Hippocampal formation (tissue), 2 donors: ENCODE data around the gene PTP4A2.

Experiments used
- DNase-seq, 2 donors: peaks; one replicate each; lab custom pipeline; 2025; lab: John Stamatoyannopoulos, UW

Gene PTP4A2

GRCh38 chr1:31938184-31938975, at the start of gene PTP4A2:
TSS of gene PTP4A2 (minus strand) at chr1:31938368. CDS start at chr1:31919065, 19,303 bp downstream.
- DNase-seq, result peak; percentile 94

DNA sequence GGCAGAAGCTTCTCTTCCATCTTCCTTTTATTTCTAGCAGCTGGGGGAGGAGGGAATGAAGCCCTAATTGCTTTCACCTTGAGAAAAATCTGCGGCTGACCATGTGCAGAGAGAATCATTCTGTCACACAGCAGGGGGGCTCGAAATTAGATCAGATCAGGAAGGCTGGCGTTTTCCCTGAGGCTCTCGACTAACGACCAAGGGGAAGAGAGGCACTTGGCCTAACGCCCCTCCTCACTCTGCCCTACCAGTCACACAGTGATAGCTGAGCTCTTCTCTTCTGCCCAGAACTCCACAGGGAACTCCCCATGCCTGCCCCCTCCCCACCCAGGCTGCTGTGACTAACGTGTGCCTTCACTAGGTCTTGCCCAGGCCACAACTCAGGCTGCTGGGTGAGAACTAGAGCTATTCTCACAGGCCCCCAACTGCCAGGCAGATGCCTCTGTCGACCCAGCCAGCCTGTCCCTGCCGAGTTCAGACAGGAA, 49.0 kb upstream of the PTP4A2 start:
- DNase-seq, result no peak

DNA sequence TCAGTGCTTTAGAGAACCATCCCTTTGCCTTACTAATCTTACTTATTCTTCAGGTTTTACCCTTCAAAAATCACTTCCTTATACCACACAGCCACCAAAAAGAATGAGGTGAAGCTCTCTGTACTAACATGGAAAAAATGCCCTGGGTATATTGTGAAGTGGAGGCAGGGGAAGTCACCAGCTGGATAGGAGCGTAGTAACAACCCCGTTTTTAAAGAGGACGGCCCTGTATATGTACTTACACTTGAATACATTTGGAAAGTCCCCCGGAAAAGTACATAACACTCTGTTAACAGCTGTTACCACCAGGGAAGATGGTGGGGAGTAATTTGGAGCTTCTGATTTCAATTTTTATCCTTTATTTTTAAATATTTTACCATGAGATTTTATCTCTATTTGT, 47.3 kb upstream of the PTP4A2 start:
- no peak for DNase-seq

DNA sequence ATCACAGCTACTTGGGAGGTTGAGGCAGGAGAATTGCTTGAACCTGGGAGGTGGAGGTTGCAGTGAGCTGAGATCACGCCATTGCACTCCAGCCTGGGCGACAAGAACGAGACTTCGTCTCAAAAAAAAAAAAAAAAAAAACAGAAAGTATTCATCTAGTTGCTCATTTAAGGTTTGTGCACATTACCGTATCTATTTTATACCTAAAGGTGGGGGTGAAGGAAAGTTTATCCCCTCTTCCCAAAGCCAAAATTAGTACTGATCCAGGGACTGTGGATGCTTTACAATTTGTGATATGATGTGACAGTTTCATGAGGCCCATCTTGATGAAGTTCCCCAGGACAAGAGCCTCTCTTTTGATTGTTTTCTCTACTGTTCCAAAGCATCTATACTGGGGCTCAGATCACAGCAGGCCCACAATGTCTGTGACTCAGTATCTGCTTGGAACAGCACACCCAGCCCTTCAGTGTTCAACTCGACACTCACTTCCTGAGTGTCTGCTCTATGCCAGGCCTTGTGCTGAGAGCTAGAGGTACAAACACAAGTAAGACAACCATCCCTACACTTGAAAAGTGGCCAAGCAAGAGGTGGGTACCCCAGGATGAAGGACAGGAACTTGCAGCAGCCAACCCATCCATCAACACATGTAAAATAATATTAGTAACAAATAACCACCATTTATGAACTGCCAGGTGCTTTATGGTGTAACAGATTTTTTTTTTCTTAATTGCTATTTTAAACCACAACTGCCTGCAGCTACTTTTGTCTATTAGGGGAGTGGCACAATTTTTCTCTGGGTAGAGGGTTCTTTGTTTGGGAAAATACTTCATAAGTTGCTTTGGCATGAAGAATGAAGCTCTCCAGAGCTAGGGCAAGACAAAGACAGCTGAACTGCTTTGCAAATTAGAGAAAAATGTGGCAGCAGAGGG, 46.5 kb upstream of the PTP4A2 start:
- no peak for DNase-seq

DNA sequence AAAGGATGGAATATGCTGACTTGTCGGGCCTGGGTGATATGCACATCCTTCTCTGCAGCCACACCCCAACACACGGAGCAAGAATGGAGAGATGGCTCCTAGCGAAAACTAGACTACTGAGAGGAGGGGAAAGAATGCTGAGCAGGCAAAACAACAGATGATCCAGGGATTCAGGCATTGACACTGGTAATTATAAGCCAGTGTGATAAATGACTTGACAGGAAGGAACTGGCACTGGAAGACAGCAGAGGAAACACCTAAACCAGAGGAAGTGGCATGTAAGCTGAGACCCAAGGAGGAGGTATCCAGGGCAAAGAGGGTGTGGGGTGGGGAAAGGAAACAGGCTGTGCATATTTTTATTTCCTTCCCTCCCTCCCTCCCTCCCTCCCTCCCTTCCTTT, 43.8 kb upstream of the PTP4A2 start:
- DNase-seq, result no peak

GRCh38 chr1:31981456-31981839, 43.3 kb upstream of the PTP4A2 start:
- DNase-seq, result no peak

DNA sequence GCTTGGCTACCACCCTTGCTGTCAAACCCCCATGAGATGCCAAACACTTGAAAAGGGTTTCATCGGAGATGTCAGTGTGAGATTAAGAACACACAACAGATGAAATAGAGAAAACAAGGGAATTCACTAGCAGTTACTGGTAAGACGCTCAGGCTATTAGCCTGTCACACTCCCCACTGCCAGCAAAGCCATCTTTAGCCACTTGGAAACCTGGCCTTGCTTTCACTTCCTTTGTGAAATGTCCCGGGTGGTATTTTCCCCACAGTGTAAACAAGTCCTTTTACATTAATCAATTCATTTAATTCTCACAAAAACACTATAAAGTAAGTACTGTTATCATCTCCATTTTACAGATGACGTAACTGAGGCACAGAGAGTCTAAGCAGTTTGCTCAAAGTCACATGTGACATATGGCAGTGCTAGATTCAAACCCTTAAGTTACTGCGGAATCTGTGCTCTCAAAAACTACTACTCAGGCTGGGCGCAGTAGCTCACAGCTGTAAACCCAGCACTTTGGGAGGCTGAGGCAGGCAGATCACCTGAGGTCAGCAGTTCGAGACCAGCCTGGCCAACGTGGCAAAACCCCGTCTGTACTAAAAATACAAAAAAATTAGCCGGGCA, 42.8 kb upstream of the PTP4A2 start:
- no peak for DNase-seq

- no peak for DNase-seq
Measured at GRCh38 chr1:31978843-31979400, 40.8 kb upstream of the PTP4A2 start.

- DNase-seq, result no peak
Measured at GRCh38 chr1:31977385-31978131, 39.4 kb upstream of the PTP4A2 start.

- no peak for DNase-seq
Measured at GRCh38 chr1:31976401-31976800, 38.2 kb upstream of the PTP4A2 start.

- no peak for DNase-seq
Measured at GRCh38 chr1:31970873-31971272, 32.7 kb upstream of the PTP4A2 start.

DNA sequence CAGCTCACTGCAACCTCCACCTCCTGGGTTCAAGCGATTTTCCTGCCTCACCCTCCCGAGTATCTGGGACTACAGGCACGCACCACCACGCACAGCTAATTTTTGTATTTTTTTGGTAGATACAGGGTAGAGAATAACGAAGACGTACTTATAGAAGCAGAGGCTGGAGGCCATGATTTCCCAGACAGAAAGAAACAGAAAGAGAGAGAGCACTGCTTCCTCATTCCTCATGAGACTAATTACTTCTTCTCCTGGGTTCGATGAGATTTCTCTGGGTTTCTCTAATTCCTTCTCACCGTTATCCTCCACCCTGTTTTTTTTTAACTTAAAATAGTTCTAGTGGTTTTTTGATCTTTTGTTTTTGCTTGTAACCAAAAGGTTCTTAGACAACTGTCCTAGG, 23.4 kb upstream of the PTP4A2 start:
- no peak for DNase-seq

DNA sequence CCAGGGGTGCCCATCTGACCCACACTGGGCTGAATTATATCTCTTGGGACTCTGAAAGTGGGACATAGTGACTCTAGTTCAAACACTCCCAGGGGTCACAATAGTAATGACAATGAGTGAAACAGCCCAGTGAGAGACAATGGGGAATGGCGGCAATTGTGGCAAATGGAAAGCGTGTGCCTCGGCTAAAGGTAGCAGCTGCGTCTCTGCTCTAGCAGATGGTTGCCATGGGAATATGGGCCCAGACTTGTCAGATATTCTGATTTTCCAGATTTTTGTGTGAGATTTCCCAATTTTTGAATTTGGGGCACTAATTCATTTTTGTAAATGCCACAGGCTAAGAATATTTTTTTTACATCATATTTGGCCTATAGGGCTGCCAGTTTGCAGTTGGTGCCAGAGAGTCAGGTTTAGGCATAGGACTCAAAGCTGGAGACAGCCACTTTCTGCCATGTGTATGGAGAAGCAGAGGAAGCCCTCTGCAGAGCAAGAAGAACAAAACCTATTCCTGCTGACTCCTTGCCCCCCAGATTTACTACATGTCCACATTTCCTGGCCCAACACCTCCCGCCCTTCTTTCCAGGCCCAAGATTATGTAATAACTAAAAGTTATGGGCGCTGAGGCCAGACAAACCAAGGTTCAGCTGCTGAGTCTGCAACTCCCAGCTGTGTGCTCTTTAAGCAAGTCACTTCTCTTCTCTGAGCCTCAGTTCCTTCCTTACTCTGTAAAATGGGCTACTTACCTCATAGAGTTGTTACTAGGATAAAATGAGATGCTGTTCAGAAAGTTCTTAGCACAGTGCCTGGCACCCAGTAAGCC, 21.6 kb upstream of the PTP4A2 start:
- no peak for DNase-seq

GRCh38 chr1:31957701-31958674, 19.8 kb upstream of the PTP4A2 start:
- no peak for DNase-seq

DNA sequence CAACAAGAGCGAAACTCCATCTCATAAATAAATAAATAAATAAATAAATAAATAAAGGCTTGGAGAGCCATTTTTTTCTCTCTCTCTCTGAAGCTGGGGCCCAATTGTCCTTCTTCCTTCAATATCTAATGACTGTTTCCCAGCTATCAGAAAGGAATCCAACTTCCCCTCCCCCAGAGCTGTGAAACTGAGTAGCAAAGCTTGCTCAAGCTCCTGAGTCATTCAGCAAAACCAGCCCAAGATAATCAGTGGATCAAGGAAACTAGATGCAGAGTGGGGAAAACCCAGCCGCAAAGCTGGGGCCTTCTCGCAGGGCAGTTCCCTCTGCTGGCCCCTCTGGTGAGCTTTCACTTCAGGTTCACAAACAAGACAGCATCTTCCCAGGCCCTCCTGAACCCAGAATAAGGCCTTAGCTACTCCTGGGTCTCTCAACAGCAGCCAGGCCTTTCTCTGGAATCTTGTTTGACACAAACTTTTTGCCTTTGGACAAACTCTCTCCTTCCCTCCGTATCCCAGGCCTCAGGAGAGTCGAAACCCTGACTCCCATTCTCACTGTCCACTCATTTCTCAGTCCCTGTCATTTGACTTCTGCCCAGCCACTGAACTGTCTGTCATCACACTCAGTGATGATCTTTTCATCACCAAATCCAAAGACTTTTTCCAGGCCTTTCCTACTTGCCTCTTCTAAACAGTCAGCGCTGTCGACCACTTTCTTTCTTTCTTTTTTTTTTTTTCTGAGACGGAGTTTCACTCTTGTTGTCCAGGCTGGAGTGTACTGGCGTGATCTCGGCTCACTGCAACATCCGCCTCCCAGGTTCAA, 18.0 kb upstream of the PTP4A2 start:
- DNase-seq, result peak in 1 of 2 donors; percentile 25

GRCh38 chr1:31954607-31955283, 16.6 kb upstream of the PTP4A2 start:
- DNase-seq, result peak in 1 of 2 donors; percentile 44

DNA sequence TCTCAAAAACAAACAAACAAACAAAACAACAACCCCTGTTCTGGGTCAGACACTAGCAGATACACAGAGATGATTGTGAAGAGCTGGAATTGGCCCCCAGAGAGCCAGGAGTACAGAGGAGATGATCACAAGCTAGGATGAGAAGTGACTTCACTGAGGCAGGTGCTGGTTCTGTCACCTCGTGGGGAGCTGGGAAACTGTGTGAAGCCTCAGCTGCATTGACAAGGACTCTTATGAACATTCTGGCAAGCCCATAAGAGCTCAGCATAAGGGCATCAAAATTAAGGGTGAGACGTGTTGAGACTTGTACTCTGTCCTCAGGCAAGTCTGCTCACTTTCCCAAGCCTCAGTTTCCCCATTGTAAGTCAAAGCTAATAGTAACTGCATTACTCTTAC, 14.7 kb upstream of the PTP4A2 start:
- DNase-seq, result no peak

DNA sequence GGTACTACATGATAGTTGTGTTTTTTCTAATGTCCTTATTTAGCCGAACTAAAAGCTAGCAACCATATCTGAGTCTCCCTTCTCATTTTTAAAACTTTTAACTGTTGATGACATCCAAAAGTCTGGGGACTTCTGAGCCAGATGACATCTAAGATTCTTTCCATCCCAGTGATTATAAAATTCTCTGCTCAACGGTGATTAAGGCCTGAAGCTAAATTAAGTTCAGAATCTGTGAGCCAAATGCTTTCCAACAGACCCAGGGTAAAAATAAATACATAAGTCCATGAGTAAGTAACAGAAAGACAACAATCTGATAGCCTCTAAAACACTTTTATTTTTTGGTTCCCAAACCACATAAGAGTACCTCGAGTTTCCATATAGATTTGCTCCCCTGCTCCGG, 13.1 kb upstream of the PTP4A2 start:
- DNase-seq, result no peak
